Measurements from ENCODE around the gene COMMD10. TPM values are rescaled to one million over a fixed set of nuclear protein-coding genes. Genes with fewer than 3 reads are reported as not detected.

The COMMD10 gene
- total and polyA plus RNA-seq, 2 of the 4 experiments (the other 2 are of a cell fraction) = 12.8 to 20.4 TPM

GRCh38 chr5:116035123-116035522 is 49.7 kb upstream of the COMMD10 start:
- Histone ChIP-seq H2BK120ac (ENCODE audit: low read depth, low read length) (no peak overlapping the region), H4K91ac (ENCODE audit: insufficient read depth, low read depth, low read length) (no peak overlapping the region), H3K27me3 (ENCODE audit: control insufficient read depth, insufficient read depth, low read length) (peaks cover 5% of the 10 kb centered on the region; the same call in 1 of the 2 replicates), H3K9me3 (ENCODE audit: control insufficient read depth, insufficient read depth, low read length) (no peaks in the 10 kb centered on the region), H3K27ac (ENCODE audit: insufficient read depth, low read length) (no peak overlapping the region), H2AFZ (replicated peaks; ENCODE audit: low read length, poor library complexity) (no peak overlapping the region), H3K14ac (replicated peaks; ENCODE audit: low read depth, low read length) (no peak overlapping the region), H3K4me3 (ENCODE audit: insufficient read depth, low read depth, low read length) (no peak overlapping the region), H3K9me1 (ENCODE audit: insufficient read depth, low read length) (no peaks in the 10 kb centered on the region), H3K9ac (ENCODE audit: low read depth, low read length) (no peak overlapping the region), H4K20me1 (ENCODE audit: insufficient read depth, low read length) (no peaks in the 10 kb centered on the region), H2AK5ac (ENCODE audit: low read depth, low read length) (no peak overlapping the region), H3K36me3 (ENCODE audit: control insufficient read depth, insufficient read depth, low read length) (no peaks in the 10 kb centered on the region), H2BK20ac (ENCODE audit: low read depth, low read length) (no peak overlapping the region), H3K4me1 (ENCODE audit: control insufficient read depth, insufficient read depth, low read length) (no peaks in the 10 kb centered on the region), H2BK5ac (ENCODE audit: low read depth, low read length, poor library complexity, severe bottlenecking) (no peak overlapping the region), H2AK9ac (replicated peaks; ENCODE audit: low read depth, low read length, poor library complexity) (no peak overlapping the region), H3K79me1 (ENCODE audit: low read depth in 1 of 2, low read length in 2 of 2) (no peaks in the 10 kb centered on the region), H3K4me2 (ENCODE audit: low read depth, low read length) (no peak overlapping the region), H3K4ac (ENCODE audit: low read depth, low read length) (no peak overlapping the region), H3K18ac (ENCODE audit: low read depth, low read length) (no peak overlapping the region), H3K56ac (ENCODE audit: extremely low read depth, insufficient read depth, low read length) (no peak overlapping the region), H4K8ac (ENCODE audit: low read depth in 2 of 2, low read length in 2 of 2) (no peak overlapping the region), H3K23ac (ENCODE audit: low read depth, low read length) (no peak overlapping the region), H2BK15ac (ENCODE audit: low read depth, low read length) (no peak overlapping the region), H4K5ac (ENCODE audit: low read depth, low read length) (no peak overlapping the region)
- ATAC-seq (ENCODE audit: low read depth) (no peak), DNase-seq (no peak)
- WGBS, 2 experiments (ENCODE audit: extremely low coverage in 2 of 2, insufficient read length in 1 of 2) = 100% methylated on average over 2 of the region's 5 CpGs; no CpG with 5 or more reads in 1 of the 2 experiments
- ChIA-PET POLR2A (ENCODE audit: unreplicated experiment) (interaction anchor here (0.6 kb wide), 1 partner anchor 94 kb away, joined by 3 read pairs; no protein-coding TSS in a partner anchor), CTCF (interaction anchor here (0.8 to 1.8 kb wide), 2 partner anchors 33 to 147 kb away, joined by 3 to 4 read pairs; no protein-coding TSS in a partner anchor)
- dilution Hi-C loops (cut with HindIII; ENCODE audit: low sequenced_read_pairs, unreplicated experiment) = no loop called here
- intact Hi-C loops (cut with micrococcal nuclease) = no loop called here
- TF ChIP-seq RCOR1 (IDR thresholded peaks at IDR 0.05; ENCODE audit: insufficient replicate concordance, low read length) (no peak), FOS (IDR thresholded peaks at IDR 0.05; ENCODE audit: low read depth, low read length) (no peak), USF2 (IDR thresholded peaks at IDR 0.05; ENCODE audit: low read depth, low read length) (no peak), MAFK (IDR thresholded peaks at IDR 0.05; ENCODE audit: low read depth, low read length) (no peak), RFX5 (IDR thresholded peaks at IDR 0.05; ENCODE audit: low read depth, low read length) (no peak), BHLHE40 (IDR thresholded peaks at IDR 0.05; ENCODE audit: low read depth, low read length) (no peak), MXI1 (IDR thresholded peaks at IDR 0.05; ENCODE audit: borderline replicate concordance, low read depth, low read length) (no peak), CEBPB (IDR thresholded peaks at IDR 0.05; ENCODE audit: low read depth, low read length) (no peak), MAZ (IDR thresholded peaks at IDR 0.05; ENCODE audit: borderline replicate concordance, low read depth, low read length) (no peak), NFE2L2 (IDR thresholded peaks at IDR 0.05; ENCODE audit: low read depth, low read length) (no peak), SMC3 (IDR thresholded peaks at IDR 0.05; ENCODE audit: low read depth, low read length) (no peak), CHD1 (IDR thresholded peaks at IDR 0.05; ENCODE audit: low read depth, low read length) (no peak), POLR2A (IDR thresholded peaks at IDR 0.05; ENCODE audit: low read depth, low read length) (no peak), ELK1 (IDR thresholded peaks at IDR 0.05; ENCODE audit: borderline replicate concordance, low read depth, low read length) (no peak), RAD21 (IDR thresholded peaks at IDR 0.05; ENCODE audit: low read length) (no peak)
- TF ChIP-seq, protein P1, sequence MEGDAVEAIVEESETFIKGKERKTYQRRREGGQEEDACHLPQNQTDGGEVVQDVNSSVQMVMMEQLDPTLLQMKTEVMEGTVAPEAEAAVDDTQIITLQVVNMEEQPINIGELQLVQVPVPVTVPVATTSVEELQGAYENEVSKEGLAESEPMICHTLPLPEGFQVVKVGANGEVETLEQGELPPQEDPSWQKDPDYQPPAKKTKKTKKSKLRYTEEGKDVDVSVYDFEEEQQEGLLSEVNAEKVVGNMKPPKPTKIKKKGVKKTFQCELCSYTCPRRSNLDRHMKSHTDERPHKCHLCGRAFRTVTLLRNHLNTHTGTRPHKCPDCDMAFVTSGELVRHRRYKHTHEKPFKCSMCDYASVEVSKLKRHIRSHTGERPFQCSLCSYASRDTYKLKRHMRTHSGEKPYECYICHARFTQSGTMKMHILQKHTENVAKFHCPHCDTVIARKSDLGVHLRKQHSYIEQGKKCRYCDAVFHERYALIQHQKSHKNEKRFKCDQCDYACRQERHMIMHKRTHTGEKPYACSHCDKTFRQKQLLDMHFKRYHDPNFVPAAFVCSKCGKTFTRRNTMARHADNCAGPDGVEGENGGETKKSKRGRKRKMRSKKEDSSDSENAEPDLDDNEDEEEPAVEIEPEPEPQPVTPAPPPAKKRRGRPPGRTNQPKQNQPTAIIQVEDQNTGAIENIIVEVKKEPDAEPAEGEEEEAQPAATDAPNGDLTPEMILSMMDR (conservative IDR thresholded peaks at IDR 0.05; ENCODE audit: low read depth, low read length) = no peak
- BruUV-seq (replicated peaks) = no TSS peak
- in situ Hi-C loops (cut with MboI; ENCODE audit: low sequenced_read_pairs) = no loop called here

Data from IMR-90 (cell line).